Measurements from ENCODE around the gene FDX1. TPM values are rescaled to one million over a fixed set of nuclear protein-coding genes. Genes with fewer than 3 reads are reported as not detected.
A peak's percentile ranks its signal among the peaks of the same experiment; 100 is the strongest.

Gene FDX1
- total RNA-seq, 1 donor from 2014 or later: 8.3 TPM

DNA sequence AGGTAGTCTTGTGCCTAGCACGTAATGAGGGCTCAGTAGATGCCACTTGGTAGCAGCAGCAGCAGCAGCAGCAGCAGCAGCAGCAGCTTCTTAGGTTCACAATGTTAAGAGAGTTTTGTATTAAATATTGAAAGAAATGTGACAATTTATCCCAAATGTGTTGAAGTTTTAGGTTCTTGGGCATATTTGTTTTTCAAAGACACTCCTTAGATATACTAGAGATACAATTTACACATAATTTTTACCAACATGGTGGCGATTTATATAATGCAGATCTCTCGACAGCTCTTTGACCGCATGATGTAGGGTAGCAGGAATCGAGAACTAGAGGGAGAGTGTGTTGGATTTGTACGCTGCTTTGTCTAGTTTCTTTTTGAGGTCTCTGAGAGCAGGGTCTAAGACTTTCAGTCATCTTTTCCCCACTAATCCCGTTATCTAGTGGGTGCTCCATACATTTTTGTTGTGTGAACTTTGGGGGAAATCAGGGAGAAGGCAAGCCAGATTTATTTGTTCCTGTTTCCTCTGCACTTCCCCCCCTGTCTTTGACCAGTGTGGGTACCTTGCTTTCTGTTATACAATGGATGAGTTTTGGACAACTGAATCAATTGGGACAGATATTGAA, 1.4 kb downstream of the FDX1 start:
- DNase-seq (ENCODE audit: low read depth in 2 of 2): peak; percentile 19 to 40

GRCh38 chr11:110431674-110432073, 1.9 kb downstream of the FDX1 start:
- DNase-seq (ENCODE audit: low read depth in 2 of 2): no peak

DNA sequence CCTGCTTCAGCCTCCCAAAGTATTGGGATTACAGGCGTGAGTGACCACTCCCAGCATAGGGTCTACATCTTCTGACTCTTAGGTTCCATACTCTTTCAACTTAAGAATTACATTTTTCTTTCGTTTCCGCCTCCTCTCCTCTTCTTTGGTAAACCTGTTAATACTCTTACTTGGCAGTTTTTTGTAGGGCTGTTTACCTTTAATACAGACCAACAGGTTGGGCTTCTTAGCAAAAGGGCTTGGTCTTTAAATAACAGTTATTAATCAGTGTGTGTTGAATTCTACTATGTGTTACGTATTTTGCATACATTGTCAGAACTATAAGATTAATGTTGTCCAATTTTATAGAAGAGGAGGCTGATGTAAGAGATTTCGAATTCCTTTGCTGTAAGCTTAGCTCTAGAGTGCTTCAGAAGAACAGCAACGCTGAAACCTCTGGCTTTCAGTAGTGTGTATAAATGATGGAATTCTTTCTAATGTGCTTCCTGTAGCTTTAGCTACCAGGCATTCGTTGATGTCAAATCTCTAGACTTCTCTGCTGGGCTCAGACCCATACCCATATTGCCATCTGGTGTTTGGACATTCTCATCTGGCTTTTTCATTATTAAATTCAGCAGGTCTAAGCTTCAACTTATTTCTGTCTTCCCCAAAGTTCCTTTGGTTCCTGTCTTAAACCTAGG, 3.1 kb downstream of the FDX1 start:
- DNase-seq (ENCODE audit: low read depth in 2 of 2): peak; percentile 8 to 43

DNA sequence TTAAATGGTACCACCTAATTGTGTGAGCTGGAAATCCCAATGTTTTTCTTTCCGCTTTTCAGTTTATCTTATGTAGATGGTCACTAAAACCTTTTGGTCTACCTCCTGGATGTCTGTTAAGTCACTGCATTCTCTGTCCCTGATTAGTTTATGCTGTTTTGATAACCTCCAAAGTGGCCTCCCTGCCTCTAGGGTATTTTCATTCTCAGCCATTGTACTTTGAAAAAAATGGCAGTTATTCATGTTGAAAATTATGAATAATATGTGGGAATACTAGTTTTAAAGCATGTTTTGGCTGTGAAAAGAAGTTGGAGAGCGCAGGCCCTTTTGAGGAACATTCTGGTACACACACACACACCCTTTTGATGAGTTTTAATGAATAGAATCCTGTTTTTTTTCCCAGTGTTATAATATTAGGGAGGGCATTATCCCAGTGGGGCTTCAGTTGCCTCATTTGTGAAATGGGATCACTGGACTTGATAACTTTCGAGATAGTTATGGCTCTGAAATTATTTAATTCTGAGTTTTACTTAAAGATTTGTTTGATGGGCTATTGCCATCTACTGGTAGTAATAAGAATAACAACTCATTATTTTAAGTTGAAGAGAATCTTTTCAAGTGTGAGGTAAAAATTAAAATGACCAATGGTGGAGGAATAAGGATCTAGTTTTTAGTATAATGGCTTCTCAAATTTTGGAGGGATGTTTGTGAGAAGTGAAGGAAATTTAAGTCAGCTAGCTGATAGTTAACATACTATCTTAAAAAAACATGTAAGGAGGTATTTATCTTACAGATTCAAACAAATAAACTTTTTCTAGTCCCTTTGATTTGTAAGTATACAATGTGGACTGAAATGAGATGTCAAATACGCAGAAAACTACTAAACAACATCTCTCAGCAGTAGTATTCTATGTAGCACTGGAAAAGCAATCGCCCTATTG, 3.9 kb downstream of the FDX1 start:
- DNase-seq (ENCODE audit: low read depth in 2 of 2): peak; percentile 33 to 46

DNA sequence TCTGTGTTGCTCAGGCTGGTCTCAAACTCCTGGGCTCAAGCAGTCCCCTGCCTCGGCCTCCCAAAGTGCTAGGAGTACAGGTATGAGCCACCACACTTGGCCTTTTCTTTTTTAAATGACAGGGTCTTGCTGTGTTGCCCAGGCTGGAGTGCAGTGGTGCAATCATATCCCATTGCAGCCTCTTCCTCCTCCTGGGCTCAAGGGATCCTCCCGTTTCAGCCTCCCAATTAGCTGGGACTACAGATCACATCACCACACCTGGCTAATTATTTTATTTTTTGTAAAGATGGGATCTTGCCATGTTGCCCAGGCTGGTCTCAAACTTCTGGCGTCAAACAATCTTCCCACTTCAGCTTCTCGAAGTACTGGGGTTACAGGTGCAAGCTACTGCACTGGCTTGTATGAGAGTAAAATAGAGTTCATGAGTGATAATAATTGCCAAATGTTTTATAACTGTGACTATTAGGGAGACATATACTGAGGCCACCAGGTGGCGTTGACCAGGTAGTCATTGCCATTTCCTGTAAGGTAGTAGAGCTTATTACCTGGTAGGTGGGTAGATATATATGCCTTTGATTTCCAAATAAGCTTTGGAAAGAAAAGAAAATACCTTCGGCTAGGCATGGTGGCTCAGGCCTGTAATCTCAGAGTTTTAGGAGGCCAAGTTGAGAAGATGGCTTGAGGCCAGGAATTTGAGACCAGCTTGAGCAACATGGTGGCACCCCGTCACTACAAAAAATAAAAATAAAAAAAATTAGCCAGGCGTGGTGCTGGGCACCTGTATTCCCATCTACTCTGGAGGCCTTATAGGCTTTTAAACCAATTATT, 5.4 kb downstream of the FDX1 start:
- DNase-seq (ENCODE audit: low read depth in 2 of 2): peak; percentile 10 to 30

GRCh38 chr11:110435780-110436717, 6.3 kb downstream of the FDX1 start:
- peak in 1 of 2 donors; percentile 30 for DNase-seq (ENCODE audit: low read depth in 2 of 2)

- DNase-seq (ENCODE audit: low read depth in 2 of 2): no peak
Observed at GRCh38 chr11:110438017-110438416, 8.3 kb downstream of the FDX1 start.

DNA sequence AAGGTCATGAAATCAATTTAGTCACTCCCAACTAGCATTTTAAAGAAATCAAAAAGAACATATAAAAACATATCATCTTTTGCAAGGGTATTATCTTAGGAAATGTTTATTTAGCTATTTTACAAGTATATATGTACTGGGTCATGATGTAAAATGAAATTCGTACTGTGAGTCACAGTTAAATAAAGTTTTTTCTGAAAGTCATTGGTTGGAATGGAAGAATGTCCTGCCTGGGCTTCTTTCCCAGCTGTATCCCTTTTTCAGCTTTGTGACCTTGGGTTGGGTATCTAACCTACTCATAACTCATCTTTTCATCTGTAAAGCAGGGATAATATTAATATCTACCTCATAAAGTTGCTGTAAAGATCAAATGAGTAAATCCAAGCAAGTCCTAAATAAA, 15.7 kb downstream of the FDX1 start:
- no peak for DNase-seq (ENCODE audit: low read depth in 2 of 2)

GRCh38 chr11:110446061-110446460, 16.3 kb downstream of the FDX1 start:
- no peak for DNase-seq (ENCODE audit: low read depth in 2 of 2)

- DNase-seq (ENCODE audit: low read depth in 2 of 2): no peak
Observed at GRCh38 chr11:110446594-110446993, 16.8 kb downstream of the FDX1 start.

DNA sequence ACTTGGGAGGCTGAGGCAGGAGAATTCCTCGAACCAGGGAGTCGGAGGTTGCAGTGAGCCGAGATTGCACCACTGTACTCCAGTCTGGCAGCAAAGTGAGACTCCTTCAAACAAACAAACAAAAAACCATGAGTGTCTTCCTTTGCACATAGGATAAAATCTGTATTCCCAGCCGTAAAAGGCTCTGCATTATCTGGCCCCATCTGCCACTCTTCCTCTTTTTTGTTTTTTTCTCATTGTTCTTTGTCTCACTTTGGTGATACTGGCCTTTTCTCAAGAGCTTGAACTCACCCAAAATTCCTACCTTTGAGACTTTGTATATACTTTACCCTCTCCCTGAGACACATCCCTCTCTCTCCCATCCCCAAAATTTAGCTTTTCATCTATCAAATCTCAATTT, 17.6 kb downstream of the FDX1 start:
- DNase-seq (ENCODE audit: low read depth in 2 of 2): no peak

- DNase-seq (ENCODE audit: low read depth in 2 of 2): peak; percentile 12 to 16
Observed at GRCh38 chr11:110447897-110448745, 18.4 kb downstream of the FDX1 start.

DNA sequence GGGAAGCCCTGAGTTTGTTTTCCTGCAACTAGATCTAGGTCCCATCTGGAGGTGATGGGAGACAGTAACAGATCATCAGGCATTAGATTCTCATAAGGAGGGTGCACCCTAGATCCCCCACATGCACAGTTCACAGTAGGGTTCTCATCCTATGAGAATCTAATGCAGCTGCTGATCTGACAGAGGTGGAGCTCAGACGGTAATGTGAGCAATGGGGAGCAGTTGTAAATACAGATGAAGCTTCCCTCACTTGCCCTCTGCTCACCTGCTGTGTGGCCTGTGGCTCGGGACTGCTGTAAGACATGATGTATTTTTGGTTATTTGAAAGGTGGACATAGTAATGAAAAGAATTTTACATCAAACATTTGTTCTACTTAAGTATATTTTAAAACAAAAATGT, 20.5 kb downstream of the FDX1 start:
- no peak for DNase-seq (ENCODE audit: low read depth in 2 of 2)

GRCh38 chr11:110452720-110453119, 23.0 kb downstream of the FDX1 start:
- DNase-seq (ENCODE audit: low read depth in 2 of 2): no peak

DNA sequence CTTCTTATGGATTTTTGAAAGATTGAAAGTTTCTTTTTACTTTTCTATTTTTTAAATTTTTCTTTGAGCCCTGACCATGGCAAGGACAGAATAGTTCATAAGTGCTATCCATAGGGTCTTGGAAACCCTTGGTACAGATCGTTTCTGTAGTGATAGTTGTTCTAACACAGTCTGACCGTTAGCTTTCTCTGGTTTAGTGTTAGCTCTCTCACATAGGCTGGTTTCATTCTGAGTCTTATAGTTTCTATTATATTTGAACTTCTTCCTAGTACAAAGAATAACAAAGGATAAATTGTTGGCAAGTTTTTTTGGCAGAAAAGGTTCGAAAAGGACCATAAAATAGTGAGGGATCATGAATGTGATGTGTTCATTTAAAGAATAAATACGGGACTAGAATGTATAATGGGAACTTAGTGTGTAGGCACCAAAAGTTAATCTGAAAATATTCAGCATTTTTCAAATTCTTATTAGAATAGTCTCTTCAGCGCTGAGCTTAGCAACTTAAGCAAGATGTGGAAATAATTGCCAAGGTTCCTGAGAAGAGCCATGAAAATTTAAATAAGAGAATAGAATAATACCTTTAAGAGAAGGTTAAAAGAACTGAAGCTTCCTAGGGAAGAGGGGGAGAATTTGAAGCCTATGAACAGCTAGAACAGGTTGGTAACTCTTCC, 24.1 kb downstream of the FDX1 start:
- DNase-seq (ENCODE audit: low read depth in 2 of 2): no peak

- no peak for DNase-seq (ENCODE audit: low read depth in 2 of 2)
Observed at GRCh38 chr11:110454609-110455008, 24.9 kb downstream of the FDX1 start.

DNA sequence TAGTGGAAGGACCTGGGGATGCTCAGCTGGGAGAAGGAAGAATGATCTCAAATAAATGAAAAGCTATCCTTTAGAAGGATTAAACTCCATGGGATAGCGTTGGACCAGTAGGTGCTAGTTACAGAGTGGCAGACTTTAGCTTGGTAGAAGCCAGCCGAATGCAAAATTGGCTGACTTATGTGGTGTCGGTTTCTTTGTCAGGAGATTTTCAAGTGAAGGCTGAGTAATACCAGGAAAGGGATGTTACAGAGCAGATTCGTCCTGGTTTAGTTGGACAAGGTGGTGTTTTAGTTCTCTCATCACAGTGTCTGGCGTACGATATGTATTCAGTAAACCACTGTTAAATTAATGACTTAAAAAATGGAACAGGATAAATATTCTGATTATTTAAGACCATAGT, 26.0 kb downstream of the FDX1 start:
- DNase-seq (ENCODE audit: low read depth in 2 of 2): no peak

- DNase-seq (ENCODE audit: low read depth in 2 of 2): peak; percentile 45 to 65
Observed at GRCh38 chr11:110463153-110463552, 33.4 kb downstream of the FDX1 start.

- no peak for DNase-seq (ENCODE audit: low read depth in 2 of 2)
Observed at GRCh38 chr11:110465231-110465630, 35.5 kb downstream of the FDX1 start.

Data from lung microvascular endothelial cell (primary cell).